D721Med (cell line): ENCODE measurements around the gene LRFN3.
"Not testable (repeated sequence)": the region's sequence is repeated elsewhere in the genome, so short reads cannot be mapped to it uniquely, and the experiment has no call there.

Experiments used
- DNase-seq: peaks from one replicate; pipeline ENCODE4 v3.0.0; 2011; ENCODE audit warnings: low spot score; ENCODE audit not compliant: insufficient read length
- FAIRE-seq: peaks from 2 replicates; lab custom pipeline; 2011; peaks lifted over from hg19 to GRCh38; lab: Jason Lieb, UNC
- TF ChIP-seq, protein P1 (sequence below): IDR thresholded peaks from 2 replicates; pipeline ENCODE4 v1.5.1; 2012; ENCODE audit warnings: mild to moderate bottlenecking, control low read depth; ENCODE audit not compliant: insufficient read depth; ENCODE audit errors: missing control alignments

Gene LRFN3

DNA sequence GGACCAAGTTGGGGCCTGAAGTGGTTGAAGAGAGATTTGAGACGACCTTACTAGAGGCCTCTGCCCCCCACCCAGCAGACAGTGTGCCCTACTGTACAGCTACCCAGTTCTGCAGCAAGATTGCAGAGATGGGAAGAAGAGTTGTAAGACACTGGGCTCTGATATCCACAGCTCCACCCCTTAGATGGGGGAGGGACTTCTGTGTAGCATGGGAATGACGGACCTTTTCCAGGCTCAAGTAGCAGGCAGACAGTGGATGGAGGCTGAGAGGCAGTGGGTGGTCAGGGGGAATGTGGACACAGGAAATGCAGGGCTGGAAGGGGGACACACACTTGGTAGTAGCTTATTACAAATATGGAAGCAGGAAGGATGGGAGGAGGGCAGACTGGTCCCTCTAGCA lies 13.0 kb downstream of the LRFN3 start:
- no peak for FAIRE-seq
- DNase-seq = no peak
- TF ChIP-seq, protein P1, sequence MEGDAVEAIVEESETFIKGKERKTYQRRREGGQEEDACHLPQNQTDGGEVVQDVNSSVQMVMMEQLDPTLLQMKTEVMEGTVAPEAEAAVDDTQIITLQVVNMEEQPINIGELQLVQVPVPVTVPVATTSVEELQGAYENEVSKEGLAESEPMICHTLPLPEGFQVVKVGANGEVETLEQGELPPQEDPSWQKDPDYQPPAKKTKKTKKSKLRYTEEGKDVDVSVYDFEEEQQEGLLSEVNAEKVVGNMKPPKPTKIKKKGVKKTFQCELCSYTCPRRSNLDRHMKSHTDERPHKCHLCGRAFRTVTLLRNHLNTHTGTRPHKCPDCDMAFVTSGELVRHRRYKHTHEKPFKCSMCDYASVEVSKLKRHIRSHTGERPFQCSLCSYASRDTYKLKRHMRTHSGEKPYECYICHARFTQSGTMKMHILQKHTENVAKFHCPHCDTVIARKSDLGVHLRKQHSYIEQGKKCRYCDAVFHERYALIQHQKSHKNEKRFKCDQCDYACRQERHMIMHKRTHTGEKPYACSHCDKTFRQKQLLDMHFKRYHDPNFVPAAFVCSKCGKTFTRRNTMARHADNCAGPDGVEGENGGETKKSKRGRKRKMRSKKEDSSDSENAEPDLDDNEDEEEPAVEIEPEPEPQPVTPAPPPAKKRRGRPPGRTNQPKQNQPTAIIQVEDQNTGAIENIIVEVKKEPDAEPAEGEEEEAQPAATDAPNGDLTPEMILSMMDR = no peak

DNA sequence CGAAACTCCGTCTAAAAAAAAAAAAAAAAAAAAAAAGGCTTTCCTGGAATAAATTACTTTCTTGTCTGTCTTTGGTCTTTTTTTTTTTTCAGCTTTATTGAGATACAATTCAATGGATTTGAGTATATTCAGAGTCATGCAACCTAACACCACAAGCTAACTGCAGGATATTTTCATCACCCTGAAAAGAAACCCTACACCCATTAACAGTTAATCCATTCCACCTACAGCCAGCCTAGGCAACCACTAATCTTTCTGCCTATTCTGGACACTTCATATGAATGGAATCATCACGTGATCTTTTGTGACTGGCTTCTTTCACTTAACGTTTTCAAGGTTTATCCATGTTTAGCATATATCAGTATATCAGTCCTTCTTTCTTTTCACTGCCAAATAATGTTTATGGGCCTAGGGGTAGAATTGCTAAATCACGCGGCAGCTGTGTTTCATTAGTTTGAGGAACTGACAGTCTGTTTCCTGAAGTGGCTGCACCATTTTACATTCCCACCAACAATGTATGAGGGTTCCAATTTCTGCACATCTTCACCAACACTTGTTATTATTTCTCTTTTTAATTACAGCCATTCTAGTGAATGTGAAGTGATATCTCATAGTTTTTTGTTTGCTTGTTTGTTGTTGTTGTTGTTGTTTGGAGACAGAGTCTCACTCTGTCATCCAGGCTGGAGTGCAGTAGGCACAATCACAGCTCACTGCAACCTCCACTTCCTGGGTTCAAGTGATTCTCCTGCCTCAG lies 19.9 kb downstream of the LRFN3 start:
- DNase-seq (no peak), FAIRE-seq (no peak)

DNA sequence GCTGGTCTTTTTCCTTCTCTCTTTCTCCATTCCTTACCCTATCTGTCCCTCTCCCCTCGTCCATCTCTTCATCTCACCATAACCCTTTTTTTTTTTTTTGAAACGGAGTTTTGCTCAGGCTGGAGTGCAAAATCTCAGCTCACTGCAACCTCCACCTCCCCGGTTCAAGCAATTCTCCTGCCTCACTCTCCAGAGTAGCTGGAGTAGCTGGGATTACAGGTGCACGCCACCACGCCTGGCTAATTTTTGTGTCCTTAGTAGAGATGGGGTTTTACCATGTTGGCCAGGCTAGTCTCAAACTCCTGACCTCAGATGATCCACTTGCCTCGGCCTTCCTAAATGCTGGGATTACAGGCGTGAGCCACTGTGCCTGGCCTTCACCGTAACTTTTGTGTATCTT lies 21.2 kb downstream of the LRFN3 start:
- not testable (repeated sequence) for FAIRE-seq, DNase-seq

More for the DNA sequence above, 19.9 kb downstream of the LRFN3 start:
- TF ChIP-seq, protein P1 = no peak

DNA sequence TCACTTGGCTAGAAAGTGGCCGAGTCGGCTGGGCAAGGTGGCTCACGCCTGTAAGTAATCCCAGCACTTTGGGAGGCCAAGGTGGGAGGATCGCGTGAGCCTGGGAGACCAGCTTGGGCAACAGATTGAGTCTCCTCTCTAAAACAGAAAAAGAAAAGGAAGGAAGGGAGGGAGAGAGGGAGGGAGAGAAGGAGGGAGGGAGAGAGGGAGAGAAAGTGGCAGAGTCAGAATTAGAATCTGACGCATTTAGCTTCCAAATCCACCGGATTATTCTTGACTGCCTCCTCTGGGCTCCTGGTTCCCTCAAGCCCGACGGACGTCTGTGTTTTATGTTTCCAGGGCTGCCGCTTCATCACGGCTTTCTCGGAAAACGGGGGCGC lies 22.5 kb downstream of the LRFN3 start:
- no peak for DNase-seq
- FAIRE-seq = no peak
- TF ChIP-seq, protein P1 = no peak

DNA sequence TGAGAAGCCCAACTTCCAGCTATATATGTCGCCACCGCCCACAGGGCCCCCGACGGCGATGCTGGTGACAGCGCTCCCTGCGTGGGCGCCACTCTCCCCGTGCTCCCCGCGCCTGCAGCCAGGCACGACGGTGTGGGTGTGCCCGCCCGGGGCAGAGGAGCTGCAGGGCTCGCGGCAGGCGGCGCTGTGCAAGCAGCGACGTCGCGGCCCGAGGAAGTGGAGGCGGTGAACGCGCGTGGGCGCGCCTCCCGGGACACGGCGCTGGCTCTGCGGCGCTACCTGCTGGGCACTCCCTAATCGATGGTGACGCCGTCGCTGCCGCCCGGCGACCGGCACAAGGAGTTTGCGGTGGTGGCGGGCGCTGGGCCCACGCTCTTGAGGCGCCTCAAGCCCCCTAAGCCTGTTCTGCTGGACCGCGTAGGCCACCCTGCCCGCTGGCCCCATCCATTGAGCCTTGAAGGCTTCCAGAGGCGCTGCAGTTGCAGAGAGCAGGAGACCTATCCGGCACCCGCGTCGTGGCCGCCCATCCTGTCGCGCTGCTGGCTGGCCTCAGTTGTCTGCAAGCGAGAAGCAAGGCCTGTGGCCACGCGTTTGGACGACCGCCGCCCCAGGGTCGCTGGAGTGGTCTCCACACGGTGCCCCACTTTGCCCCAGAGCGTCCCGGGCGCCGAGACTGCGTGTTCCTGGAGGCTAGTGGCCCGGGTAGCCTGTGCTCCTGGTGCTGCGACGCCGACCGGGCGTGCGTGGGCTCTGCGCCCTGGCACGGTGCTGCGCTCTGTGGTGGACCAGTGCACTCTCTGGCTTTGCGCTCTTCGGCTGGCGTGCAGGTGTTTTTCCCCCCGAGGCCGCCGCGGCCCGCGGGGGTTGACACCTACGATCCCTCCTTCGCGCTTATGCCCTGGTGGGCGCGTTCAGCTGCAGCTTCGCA lies 23.1 kb downstream of the LRFN3 start:
- TF ChIP-seq, protein P1 = peak; percentile 40
- FAIRE-seq = no peak

DNA sequence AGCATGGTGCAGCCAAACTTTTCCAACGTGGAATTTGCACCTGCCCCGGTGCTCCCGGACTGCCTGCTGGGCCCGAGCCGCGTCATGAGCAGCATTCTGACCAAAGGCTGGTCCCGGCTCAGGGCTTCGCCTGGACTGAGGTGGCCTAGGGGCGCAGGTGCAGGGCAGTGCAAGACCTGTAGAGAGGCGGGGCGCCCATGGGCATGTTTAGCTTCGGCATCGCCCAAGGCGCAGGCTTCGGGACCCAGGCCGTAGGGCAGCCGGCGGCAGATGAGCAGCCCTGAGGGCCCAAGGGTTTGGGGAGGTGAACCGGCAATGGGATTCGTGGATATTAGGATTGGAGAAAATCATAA lies 23.8 kb downstream of the LRFN3 start:
- FAIRE-seq = no peak
- DNase-seq = no peak
- TF ChIP-seq, protein P1 = no peak

More for the DNA sequence above, 23.1 kb downstream of the LRFN3 start:
- no peak for DNase-seq

DNA sequence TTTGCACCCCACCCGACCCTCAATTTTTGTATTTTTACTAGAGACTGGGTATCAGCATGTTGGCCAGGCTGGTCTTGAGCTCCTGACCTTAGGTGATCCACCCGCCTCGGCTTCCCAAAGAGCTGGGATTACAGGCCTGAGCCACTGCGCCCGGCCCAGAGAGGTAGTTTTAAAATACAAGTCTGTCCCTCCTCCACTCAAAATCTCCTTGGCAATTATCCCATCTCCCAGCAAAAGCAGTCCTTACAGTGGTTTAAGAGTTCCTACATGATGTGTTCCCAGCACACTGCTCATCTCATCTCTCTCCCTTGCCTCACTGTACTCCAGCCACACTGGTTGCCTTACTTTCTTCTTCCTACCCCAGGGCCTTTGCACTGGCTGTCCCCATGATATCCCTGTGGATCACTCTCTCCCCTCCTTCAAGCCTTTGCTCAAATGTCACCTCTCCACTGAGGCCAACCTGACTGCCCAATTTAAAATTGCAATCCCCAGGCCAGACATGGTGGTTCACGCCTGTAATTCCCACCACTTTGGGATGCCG lies 24.3 kb downstream of the LRFN3 start:
- DNase-seq = no peak
- TF ChIP-seq, protein P1 = no peak
- no peak for FAIRE-seq
